HG03521 (cell line): ENCODE results near the gene DNAJC25.
"Not testable (repeated sequence)": the region's sequence is repeated elsewhere in the genome, so short reads cannot be mapped to it uniquely, and the experiment has no call there.

Experiments used
- ATAC-seq: cut with Tn5 transposase; IDR thresholded peaks from one replicate; pipeline ENCODE4 v1.9.1; 2021; ENCODE audit warnings: mild to moderate bottlenecking, moderate library complexity; ENCODE audit not compliant: unreplicated experiment

The DNAJC25 gene

DNA sequence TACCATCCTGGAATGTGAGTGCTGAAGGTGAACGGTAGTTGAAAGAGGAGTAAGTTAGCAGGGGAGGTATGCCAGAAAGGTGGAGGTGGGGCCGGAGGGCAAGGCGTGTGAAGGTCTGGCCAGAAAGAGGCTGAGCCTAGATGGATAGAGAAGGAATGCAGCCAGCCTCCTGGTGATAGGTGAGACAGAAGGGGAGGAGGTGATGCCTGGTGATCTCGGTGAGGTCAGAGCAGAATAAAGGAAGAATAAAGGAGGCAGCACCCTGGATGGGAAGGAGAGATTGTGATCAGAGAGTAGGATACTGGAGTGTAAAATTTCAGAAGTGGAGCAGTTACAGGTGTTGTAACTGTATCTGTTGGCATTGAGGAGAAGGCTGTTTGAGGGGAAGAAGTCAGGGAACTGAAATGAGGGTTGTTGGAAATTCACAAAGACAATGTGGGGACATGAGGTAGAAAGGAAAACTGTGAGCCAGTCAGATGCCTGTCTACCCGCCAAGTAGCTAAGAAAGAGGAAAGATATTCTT, 32.2 kb downstream of the DNAJC25 start:
- ATAC-seq, result no peak

DNA sequence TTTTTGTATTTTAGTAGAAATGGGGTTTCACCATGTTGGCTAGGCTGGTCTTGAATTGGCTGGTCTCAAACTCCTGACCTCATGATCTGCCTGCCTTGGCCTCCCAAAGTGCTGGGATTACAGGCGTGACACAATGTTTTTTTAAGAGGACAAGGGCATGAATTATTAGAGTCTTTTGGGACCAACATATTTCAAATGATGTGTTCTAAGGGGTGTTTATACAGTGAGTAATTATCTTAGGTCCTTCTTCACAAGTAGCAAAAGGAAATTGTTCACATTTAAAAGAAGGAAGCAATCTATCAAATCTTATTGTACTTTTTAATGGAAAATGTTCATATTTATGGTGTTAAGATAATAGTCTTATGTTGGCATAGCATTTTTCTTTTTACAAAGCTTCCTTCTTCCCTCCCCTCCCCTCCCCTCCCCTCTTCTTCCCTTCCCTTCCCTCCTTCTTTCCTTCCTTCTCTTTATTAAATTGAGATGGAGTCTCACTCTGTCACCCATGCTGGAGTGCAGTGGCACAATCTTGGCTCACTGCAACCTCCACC, 37.0 kb downstream of the DNAJC25 start:
- ATAC-seq, result no peak

- ATAC-seq, result not testable (repeated sequence)
Measured at GRCh38 chr9:111668601-111669000, 37.5 kb downstream of the DNAJC25 start.

DNA sequence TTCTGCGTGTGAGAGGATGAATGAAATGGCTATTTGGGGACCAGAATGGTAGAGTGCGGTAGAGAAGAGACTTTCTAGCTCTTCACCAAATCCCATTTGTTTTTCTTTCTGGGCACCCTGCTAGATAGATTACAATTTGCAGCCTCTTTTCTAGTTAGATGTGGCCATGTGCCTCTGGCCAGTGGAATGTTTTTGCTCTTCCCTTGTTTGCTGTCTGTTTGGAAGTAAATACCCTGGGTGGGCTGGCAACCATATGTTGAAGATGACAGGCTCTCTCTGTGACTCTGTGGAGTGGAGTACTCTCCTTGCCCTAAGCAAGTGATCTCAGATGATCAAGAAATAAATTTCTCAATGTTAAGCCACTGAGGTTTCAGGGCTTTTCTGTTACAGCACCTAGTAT, 43.2 kb downstream of the DNAJC25 start:
- no peak for ATAC-seq

DNA sequence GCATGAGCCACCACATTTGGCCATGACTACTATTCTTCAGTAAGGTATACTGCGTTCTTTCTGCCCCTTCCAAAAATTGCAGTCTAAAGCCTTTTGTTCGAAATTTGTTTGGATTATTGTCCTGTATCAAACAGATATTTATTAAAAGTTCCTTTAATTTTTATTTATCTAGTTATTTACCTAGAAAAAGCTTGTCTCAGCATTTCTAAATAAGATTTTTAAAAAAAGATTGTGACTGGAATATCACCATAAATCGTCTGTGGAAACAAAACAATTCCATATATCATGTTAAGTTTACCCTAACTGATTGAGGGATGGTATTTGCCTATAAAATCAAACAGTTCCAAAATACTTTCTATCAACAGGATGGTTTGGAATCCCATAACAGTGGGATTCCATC, 45.0 kb downstream of the DNAJC25 start:
- no peak for ATAC-seq

DNA sequence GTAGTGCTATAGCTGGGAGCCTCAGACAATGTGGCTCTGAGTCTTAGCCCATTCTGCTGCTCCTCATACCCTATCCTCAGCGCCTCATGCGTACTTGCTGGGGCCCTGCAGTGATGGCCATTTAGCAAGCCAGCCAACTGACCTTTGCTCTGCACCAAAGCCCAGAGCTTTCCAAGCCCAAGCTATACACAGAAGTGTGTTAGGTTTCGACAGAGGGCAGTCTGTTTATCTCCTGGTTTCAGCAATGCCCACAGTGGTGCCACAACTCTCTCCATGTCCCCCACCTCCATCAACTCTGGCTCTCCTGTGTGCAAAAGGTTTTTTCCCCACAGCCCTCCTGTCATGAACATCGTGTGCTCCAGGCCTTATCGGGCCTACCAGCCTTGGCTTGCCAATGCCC, 47.2 kb downstream of the DNAJC25 start:
- no peak for ATAC-seq

- no peak for ATAC-seq
Measured at GRCh38 chr9:111679199-111679598, 48.1 kb downstream of the DNAJC25 start.

DNA sequence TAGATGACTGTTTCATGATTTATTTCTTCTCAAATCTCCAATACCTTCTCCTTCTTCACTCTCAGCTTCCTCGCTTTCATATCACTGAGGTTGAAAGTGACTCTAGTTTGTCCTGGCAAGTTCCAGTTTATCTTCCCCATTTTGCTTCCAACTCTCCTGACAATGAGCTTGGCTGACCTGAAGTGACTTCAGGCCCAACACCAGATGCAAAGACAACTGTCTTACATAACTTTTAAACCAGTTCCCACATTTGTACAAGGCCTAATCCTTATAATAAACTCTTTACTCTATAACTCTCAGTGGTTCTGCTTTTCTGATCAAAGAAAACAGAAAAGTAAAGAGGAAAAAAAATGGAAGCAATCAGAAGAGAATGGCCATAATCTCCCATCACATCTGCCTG, 52.3 kb downstream of the DNAJC25 start:
- no peak for ATAC-seq

DNA sequence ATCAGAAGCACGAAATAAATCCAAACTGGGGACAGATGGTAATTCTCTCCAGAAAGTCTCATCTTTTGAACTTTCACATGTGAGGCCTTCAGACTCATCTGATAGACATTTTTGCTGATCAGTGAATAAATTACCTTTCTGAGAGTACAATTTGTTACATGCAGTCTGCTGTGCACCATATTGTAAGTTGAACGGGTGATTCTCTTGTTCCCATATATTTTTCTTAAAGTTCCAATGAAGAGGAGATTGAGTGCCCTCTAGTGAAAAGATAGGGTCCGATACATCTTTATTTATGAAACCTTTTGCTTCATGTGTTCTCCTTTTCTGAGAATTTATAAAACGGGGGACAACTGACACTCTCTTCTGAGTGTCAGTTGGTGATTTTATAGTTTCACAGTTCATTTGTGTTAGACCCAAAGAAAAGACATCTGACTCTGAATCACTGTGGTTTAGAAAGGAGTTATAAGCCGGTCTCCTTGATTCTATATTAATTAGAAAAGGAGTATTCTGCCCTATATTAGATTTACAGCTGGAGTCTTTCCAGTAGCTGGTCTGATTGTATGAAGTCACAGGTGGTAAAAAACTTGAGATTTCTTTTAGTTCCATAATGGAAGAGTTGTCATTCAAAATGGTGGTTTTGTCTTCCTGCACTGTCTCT, 60.7 kb downstream of the DNAJC25 start:
- ATAC-seq, result no peak

- ATAC-seq, result no peak
Measured at GRCh38 chr9:111696796-111697195, 65.7 kb downstream of the DNAJC25 start.

DNA sequence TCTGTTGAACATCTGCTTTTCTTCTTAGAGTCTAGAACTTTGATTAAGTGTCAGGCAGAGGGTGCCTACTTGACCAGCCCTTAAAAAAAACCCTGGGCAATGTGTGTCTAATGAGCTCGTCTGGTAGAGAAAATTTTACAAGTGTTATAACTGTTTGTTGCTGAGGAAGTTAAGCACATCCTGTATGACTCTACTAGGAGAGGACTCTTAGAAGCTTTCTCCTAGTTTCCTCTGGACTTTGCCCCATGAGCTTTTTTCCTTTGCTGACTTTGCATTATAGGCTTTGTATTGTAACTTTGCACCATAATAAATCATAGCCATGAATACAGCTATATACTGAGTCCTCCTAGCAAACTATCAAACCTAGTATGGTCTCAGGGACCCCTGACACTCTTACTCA, 69.6 kb downstream of the DNAJC25 start:
- ATAC-seq, result no peak
